Uterus (tissue), 4 donors: ENCODE results near the gene PLXNB1. TPM values are rescaled to one million over a fixed set of nuclear protein-coding genes. Genes with fewer than 3 reads are reported as not detected.

ENCODE experiments used
- DNase-seq, 2 donors: peaks; one replicate each; pipeline ENCODE4 v3.0.0-alpha.2; 2019 to 2020
- H3K27ac ChIP-seq, 2 donors: fragments of 200-600 bp; sonication (generic); 1 replicate in 1 of 2; 2 replicates in 1 of 2; pipeline ENCODE4 v1.5.1; 2016 to 2018
- H3K27me3 ChIP-seq, 2 donors: fragments of 200-600 bp; sonication (generic); one replicate each; pipeline ENCODE4 v1.5.1; 2018 to 2019; ENCODE audit warnings: control low read depth in 1 of 2
- H3K36me3 ChIP-seq, 2 donors: fragments of 200-600 bp; sonication (generic); one replicate each; pipeline ENCODE4 v1.5.1; 2019; ENCODE audit warnings: control low read depth in 1 of 2
- H3K4me1 ChIP-seq, 2 donors: fragments of 200-600 bp; sonication (generic); one replicate each; pipeline ENCODE4 v1.5.1; 2018 to 2019; ENCODE audit warnings: control low read depth in 1 of 2
- H3K4me3 ChIP-seq, 2 donors: fragments of 200-600 bp; sonication (generic); 1 replicate in 1 of 2; 2 replicates in 1 of 2; pipeline ENCODE4 v1.5.1; 2018 to 2019; ENCODE audit warnings: mild to moderate bottlenecking in 1 of 2
- H3K9me3 ChIP-seq, 2 donors: fragments of 200-600 bp; sonication (generic); one replicate each; pipeline ENCODE4 v1.5.1; 2019; ENCODE audit warnings: control low read depth in 1 of 2
- POLR2A ChIP-seq, 2 donors: fragments of 450-650 bp; IDR thresholded peaks; one replicate each; pipeline ENCODE4 v1.6.1; 2016; ENCODE audit warnings: antibody characterized with exemption in 2 of 2, mild to moderate bottlenecking in 1 of 2, moderate library complexity in 1 of 2
- intact Hi-C: fragments of 100-400 bp; cut with DNase I; formaldehyde crosslinking; loops from one replicate; pipeline ENCODE4 v1.15.1; 2023; ENCODE audit warnings: low total_unique reads
- total RNA-seq, 4 donors: library from RNA; depleted of rRNA in 3 of 4; stranded (reverse); fragments of >200 nt in 3 of 4; gene quantifications; one replicate each; pipeline versions ENCODE4 v1.1.0 to v1.2.4, GENCODE V29; 2014 to 2023
- TF ChIP-seq, protein P1 (sequence below), 4 experiments: fragments of 200-600 bp in 2 of 4; fragments of 450-650 bp in 2 of 4; sonication (generic) in 2 of 4; IDR thresholded peaks; one replicate each; pipeline ENCODE4 v1.5.1; 2016 to 2019; ENCODE audit warnings: antibody characterized with exemption in 4 of 4, mild to moderate bottlenecking in 2 of 4, moderate library complexity in 1 of 4
- donor health status: DM: yes; HTN: yes; CAD: no.

Gene PLXNB1
- total RNA-seq, 4 donors from 2014 or later, result 23.5 to 133 (median 60.9) TPM

DNA sequence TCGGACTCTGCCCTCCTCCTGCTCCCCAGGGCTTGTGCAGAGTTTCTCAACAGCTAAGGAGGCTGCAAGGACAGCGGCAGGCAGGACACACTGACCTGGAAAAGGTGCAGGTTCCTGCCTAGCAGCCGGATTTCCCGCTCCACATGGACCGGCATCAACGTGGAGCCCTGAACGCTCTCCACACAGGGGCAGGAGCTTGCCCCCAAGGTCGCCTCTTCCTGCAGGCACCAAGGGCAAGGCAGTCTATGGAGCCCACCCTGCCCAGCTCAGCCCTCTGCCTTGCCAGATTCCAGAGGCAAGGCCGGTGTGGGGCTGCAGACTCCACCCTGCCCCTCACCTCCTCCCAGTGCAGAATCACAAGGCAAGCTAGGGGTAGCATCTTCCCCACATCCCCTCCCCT is 10.7 kb downstream of the PLXNB1 start:
- TF ChIP-seq, protein P1, sequence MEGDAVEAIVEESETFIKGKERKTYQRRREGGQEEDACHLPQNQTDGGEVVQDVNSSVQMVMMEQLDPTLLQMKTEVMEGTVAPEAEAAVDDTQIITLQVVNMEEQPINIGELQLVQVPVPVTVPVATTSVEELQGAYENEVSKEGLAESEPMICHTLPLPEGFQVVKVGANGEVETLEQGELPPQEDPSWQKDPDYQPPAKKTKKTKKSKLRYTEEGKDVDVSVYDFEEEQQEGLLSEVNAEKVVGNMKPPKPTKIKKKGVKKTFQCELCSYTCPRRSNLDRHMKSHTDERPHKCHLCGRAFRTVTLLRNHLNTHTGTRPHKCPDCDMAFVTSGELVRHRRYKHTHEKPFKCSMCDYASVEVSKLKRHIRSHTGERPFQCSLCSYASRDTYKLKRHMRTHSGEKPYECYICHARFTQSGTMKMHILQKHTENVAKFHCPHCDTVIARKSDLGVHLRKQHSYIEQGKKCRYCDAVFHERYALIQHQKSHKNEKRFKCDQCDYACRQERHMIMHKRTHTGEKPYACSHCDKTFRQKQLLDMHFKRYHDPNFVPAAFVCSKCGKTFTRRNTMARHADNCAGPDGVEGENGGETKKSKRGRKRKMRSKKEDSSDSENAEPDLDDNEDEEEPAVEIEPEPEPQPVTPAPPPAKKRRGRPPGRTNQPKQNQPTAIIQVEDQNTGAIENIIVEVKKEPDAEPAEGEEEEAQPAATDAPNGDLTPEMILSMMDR (IDR thresholded peaks at IDR 0.05), result no peak
- no peak for TF ChIP-seq POLR2A (IDR thresholded peaks at IDR 0.05)
- H3K36me3 ChIP-seq, result no peaks in the 10 kb centered on the region
- intact Hi-C loops, result no loop called here

DNA sequence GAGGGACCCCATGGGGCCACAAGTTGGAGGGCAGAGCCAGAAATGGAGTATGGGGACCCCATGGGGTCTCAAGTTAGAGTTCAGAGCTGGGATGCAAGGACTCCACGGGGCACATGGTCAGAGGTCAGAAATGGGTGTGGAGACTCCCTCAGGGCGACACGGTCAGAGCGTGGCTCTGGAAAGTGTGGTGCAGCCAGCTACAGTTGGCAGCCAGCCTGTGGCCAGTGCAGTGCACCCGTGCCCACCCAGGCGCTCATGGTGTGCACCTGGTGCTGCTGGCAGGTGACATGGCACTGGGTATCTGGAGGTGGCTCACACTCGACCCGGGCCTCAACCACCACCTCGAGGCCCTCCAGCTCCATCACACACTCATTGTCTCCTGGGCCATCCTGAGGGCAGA is 11.2 kb downstream of the PLXNB1 start:
- no peak overlapping the region for H3K27ac ChIP-seq
- intact Hi-C loops, result no loop called here
- TF ChIP-seq, protein P1 (IDR thresholded peaks at IDR 0.05), result no peak
- TF ChIP-seq POLR2A (IDR thresholded peaks at IDR 0.05), result no peak
- H3K4me3 ChIP-seq, result no peak overlapping the region
- no peaks in the 10 kb centered on the region for H3K27me3 ChIP-seq
- peaks cover 0 to 3% of the 10 kb centered on the region in 2 donors for H3K4me1 ChIP-seq
- no peaks in the 10 kb centered on the region for H3K9me3 ChIP-seq
- H3K36me3 ChIP-seq, result no peaks in the 10 kb centered on the region
- DNase-seq, result no peak

More for the DNA sequence above, 10.7 kb downstream of the PLXNB1 start:
- H3K4me1 ChIP-seq, result peaks cover 0 to 8% of the 10 kb centered on the region in 2 donors
- H3K9me3 ChIP-seq, result no peaks in the 10 kb centered on the region
- H3K27me3 ChIP-seq, result no peaks in the 10 kb centered on the region
- H3K4me3 ChIP-seq, result no peak overlapping the region
- DNase-seq, result no peak
- H3K27ac ChIP-seq, result no peak overlapping the region

DNA sequence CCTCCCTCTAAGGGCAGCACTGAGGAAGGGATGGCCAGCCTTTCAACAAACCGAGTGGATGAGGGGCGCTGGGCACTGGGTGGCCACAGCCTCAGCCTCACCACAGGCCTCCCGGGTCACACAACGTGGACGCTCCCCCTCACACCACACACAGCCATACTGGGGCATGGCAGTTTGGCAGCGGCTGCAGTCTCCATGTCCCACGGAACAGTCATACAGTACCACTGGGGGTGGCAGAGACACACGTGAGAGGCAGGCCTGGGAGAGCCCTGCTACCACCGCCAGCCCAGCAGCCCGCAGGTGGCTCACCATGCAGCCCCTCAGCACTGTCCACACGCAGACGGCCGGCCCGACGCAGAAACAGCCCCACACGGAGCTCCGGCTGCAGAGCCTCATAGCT is 11.7 kb downstream of the PLXNB1 start:
- no peak overlapping the region for H3K27ac ChIP-seq
- H3K27me3 ChIP-seq, result no peaks in the 10 kb centered on the region
- TF ChIP-seq, protein P1 (IDR thresholded peaks at IDR 0.05), result no peak
- no peak for TF ChIP-seq POLR2A (IDR thresholded peaks at IDR 0.05)
- H3K4me1 ChIP-seq, result no peaks in the 10 kb centered on the region
- DNase-seq, result no peak
- H3K9me3 ChIP-seq, result no peaks in the 10 kb centered on the region
- intact Hi-C loops, result no loop called here
- H3K4me3 ChIP-seq, result no peak overlapping the region
- H3K36me3 ChIP-seq, result no peaks in the 10 kb centered on the region

DNA sequence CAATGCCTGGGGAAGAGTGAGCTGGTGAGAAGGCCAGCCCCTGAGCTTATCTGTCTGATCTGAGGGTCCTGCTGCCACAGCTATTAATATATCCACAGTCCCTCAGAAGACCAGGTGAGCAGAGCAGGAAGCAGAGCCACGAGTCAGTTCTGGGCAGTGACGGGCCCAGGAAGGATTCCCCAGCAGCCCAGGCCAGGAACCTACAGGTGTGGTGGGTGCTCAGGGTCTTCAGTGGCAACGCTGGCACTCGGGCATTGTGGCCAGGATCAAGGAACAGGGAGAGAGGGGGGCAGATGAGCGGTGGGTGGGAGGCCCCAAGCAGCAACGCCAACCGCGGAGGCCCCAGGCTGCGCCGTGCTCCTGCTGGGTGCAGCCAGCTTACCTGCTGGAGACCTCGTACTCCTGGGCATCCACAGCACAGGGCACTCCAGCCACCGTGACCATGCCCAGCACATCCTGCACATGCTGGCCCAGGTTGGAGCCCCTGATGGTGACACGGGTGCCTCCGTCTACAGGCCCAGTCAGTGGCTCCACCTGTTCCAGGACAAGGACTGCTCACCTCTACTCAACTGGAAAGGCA is 12.3 kb downstream of the PLXNB1 start:
- no peak for DNase-seq
- no peaks in the 10 kb centered on the region for H3K36me3 ChIP-seq
- no peaks in the 10 kb centered on the region for H3K27me3 ChIP-seq
- TF ChIP-seq, protein P1 (IDR thresholded peaks at IDR 0.05), result no peak
- TF ChIP-seq POLR2A (IDR thresholded peaks at IDR 0.05), result no peak
- H3K27ac ChIP-seq, result no peak overlapping the region
- no peaks in the 10 kb centered on the region for H3K4me1 ChIP-seq
- H3K4me3 ChIP-seq, result no peak overlapping the region
- intact Hi-C loops, result no loop called here
- no peaks in the 10 kb centered on the region for H3K9me3 ChIP-seq

DNA sequence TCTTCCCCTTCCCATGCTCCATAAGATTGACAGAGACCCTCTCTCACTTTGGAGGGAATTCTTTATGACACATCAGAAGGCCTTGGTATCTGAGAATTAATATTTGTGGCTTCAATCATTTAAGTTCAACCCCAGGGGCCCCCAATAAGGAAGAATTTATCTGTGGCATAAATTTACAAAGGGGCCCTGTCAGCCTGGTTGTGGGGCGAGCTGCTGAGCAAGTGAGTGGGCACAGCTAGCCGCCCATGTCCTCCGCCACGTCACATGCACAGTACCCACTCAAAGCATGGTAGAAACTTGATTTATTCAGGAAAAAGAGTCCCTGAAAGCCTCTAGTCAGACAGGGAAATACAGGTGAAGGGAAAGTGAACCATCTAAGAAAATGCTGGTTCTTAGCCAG is 13.3 kb downstream of the PLXNB1 start:
- H3K27ac ChIP-seq, result no peak overlapping the region

More for the DNA sequence above, 13.3 kb downstream of the PLXNB1 start:
- intact Hi-C loops, result no loop called here
- H3K4me3 ChIP-seq, result no peak overlapping the region
- no peak for DNase-seq
- H3K27me3 ChIP-seq, result no peaks in the 10 kb centered on the region
- H3K4me1 ChIP-seq, result no peaks in the 10 kb centered on the region
- H3K36me3 ChIP-seq, result no peaks in the 10 kb centered on the region
- no peak for TF ChIP-seq POLR2A (IDR thresholded peaks at IDR 0.05)
- TF ChIP-seq, protein P1 (IDR thresholded peaks at IDR 0.05), result no peak
- H3K9me3 ChIP-seq, result no peaks in the 10 kb centered on the region
